GM20000 (cell line): ENCODE results near the gene MYMK.

Experiments used
- DNase-seq: peaks from one replicate; pipeline ENCODE4 v3.0.0; 2012; ENCODE audit warnings: low spot score
- TF ChIP-seq, protein P1 (sequence below): IDR thresholded peaks from 2 replicates; pipeline ENCODE4 v1.5.1; 2012; ENCODE audit warnings: mild to moderate bottlenecking, control low read depth; ENCODE audit errors: extremely low read depth, missing control alignments

The MYMK gene

DNA sequence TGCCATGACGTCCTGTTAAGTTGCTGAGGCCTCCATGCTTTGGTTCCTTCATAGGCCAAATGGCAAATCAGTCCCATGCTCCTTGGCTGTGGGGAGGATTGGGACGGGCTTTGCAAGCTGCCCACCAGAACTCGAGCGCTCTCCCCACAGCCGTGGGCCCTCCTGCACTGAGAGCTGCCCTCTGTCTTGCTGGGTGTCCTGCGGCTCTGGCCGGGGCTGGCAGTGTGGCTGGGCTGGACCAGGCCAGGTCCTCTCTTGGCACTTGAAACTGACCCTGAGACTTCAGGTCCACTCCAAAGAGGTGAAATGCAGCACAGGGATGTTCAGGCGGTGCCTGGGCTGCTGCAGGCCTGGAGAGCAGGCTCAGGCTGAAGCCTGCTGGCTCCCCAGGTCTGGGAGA is 7.0 kb downstream of the MYMK start:
- no peak for DNase-seq
- TF ChIP-seq, protein P1, sequence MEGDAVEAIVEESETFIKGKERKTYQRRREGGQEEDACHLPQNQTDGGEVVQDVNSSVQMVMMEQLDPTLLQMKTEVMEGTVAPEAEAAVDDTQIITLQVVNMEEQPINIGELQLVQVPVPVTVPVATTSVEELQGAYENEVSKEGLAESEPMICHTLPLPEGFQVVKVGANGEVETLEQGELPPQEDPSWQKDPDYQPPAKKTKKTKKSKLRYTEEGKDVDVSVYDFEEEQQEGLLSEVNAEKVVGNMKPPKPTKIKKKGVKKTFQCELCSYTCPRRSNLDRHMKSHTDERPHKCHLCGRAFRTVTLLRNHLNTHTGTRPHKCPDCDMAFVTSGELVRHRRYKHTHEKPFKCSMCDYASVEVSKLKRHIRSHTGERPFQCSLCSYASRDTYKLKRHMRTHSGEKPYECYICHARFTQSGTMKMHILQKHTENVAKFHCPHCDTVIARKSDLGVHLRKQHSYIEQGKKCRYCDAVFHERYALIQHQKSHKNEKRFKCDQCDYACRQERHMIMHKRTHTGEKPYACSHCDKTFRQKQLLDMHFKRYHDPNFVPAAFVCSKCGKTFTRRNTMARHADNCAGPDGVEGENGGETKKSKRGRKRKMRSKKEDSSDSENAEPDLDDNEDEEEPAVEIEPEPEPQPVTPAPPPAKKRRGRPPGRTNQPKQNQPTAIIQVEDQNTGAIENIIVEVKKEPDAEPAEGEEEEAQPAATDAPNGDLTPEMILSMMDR: no peak

DNA sequence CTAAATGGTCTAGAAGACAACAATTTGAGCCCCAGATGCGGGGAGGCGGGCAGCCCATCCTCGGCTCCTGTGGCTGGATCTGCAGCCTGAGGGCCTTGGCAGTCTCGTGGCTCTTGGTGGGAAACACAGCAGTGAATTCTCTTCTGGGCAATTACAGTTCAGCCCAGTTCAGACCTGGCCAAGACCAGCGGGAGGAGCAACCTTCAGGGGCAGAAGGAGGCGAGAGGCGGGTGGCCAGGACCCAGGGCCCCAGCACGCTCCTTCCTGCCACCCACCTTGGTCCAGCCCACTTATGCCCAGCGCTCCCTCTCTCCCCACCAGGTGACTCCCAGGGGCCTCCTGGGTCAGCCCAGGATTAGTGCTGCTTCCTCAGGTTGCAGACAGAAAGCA is 7.8 kb downstream of the MYMK start:
- DNase-seq: no peak
- TF ChIP-seq, protein P1: no peak

DNA sequence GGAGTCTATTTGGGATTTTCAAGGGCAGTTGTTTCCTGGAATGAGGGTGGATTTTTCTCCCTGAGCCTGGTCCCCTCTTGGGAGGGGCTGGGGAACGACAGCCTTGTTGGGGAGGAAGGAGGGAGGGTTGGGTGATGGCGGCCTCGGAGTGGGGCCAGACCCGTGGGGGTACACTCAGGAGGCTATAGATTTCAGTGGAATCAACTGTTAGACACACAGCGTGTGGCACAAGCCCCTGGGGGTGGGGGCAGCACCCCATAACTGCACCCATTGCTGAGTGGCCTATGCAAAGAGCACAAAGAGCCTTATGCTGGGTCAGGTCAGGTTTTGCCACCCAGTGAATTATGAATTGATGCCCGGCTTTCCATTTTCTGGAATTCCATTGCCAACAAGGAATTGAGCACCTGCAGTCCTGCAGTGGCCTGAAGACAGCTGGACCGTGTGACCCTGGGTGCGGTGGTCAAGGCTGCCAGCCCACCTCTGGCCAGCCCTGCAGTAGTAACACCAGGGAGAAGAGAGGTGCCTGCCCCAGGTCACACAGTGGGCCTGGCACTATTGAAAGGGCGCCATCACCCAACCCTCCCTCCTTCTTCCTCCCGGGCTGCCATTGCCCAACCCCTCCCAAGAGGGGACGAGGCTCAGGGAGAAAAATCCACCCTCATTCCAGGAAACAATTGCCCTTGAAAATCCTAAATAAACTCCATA is 8.4 kb downstream of the MYMK start:
- TF ChIP-seq, protein P1: no peak
- DNase-seq: no peak

DNA sequence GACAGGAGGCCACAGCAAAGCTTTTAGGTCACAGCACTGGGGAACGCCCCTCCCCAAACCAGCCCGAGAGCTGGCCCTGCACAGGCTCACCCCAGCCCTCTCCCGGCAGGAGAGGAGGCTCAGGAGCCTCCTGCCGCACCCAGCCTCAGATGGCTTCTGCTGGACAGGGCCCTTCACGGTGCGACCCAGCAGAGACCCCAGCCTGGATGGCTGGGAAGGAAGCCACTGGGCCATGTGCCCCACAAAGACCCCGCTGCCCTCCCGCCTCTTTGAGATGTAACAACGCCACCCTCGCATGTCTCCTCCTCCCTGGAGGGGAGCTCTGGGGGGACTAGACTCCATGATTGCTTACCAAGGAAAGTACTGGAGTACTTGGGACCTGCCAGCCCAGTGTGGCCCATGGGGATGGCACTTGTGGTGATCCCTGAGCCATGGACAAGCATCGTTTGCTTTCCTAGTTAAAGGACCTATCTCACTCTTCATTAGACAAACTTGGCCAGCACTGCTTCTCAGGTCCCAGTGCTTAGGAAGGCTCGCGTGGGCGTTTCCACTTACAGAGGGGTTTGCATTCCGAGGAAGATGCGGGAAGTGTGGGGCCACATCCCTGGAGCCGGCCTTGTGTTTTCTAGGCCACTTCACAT is 9.0 kb downstream of the MYMK start:
- TF ChIP-seq, protein P1: no peak
- no peak for DNase-seq

DNA sequence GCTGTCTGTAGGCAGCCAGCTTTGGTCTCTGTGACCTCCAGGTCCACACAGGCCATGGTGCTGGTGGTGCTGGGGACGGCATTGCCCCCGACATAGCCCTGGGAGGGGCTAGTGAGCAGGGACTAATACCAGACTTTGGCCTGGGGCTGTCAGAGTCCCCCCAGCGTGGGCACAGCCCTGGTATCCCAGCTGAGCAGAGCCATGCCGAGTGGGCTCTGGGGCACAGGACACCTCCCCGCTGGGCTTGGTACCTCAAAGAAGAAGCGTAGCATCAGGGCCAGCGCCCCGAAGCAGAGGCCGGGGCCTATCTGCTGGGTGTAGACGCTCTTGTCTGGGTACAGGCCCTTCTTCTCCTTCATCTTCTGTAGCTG is 9.5 kb downstream of the MYMK start:
- TF ChIP-seq, protein P1: no peak
- DNase-seq: no peak

DNA sequence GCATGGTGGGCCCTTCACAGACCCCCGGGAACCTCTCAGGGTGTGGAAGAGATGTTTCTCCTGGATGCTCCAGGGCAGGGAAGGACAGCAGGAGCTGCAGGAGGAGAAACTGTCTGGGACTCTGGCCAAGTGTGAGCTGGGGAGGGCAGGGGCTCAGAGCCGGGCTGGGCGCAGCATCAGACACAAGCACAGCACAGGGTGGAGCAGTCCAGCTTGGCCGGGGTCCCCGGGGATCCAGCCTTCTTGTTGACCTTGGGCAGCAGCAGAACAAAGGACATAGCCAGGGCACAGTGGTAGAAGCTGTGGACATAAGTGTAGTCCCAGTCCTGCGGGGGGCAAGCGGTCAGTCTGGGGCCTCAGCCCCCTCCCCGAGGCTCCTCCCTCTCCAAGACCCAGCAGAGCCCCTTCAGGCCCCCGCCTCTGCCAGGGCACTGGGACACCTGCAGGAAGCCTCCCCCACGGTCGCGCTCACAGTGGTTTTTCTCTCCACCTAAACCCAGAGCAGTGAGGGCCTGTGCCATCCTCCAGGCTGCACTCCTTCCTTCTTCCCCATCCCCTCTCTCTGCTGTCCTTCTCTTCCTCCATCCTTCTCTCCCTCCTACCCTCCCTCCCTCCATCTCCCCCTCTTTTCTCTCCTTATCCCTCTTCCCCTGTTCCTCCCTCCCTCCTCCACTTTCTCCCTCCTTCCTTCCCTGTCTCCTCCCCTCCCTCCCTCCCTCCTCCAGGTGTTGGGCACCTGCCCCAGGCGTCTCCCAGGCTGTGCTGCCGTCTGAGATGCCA is 10.1 kb downstream of the MYMK start:
- no peak for DNase-seq

More for the DNA sequence above, 10.1 kb downstream of the MYMK start:
- TF ChIP-seq, protein P1: no peak
